ENCODE data around the gene CIDEC. TPM values are rescaled to one million over a fixed set of nuclear protein-coding genes. Genes with fewer than 3 reads are reported as not detected.
"Not testable (repeated sequence)": the region's sequence is repeated elsewhere in the genome, so short reads cannot be mapped to it uniquely, and the experiment has no call there.

The CIDEC gene
- total RNA-seq, 1 donor from 2014 or later: 0.36 TPM

GRCh38 chr3:9861626-9862130 is 18.4 kb downstream of the CIDEC start:
- Histone ChIP-seq H3K36me3 (no peaks in the 10 kb centered on the region), H3K4me1 (peaks cover 23% of the 10 kb centered on the region), H3K4me3 (no peak overlapping the region), H3K9me3 (replicated peaks) (no peaks in the 10 kb centered on the region), H3K27ac (replicated peaks) (no peak overlapping the region), H3K27me3 (ENCODE audit: low read depth) (no peaks in the 10 kb centered on the region)
- intact Hi-C loops (cut with micrococcal nuclease): no loop called here
- TF ChIP-seq CTCF (IDR thresholded peaks at IDR 0.05; ENCODE audit: borderline replicate concordance): no peak
- no peak for DNase-seq

GRCh38 chr3:9861201-9861600 is 18.9 kb downstream of the CIDEC start:
- Histone ChIP-seq H3K4me1 (peaks cover 23% of the 10 kb centered on the region), H3K27me3 (ENCODE audit: low read depth) (no peaks in the 10 kb centered on the region), H3K9me3 (replicated peaks) (no peaks in the 10 kb centered on the region), H3K27ac (replicated peaks) (no peak overlapping the region), H3K36me3 (no peaks in the 10 kb centered on the region), H3K4me3 (no peak overlapping the region)
- no peak for TF ChIP-seq CTCF (IDR thresholded peaks at IDR 0.05; ENCODE audit: borderline replicate concordance)
- intact Hi-C loops (cut with micrococcal nuclease): no loop called here
- no peak for DNase-seq

GRCh38 chr3:9859530-9860025 is 20.5 kb downstream of the CIDEC start:
- Histone ChIP-seq H3K4me1 (peaks cover 17% of the 10 kb centered on the region), H3K9me3 (replicated peaks) (no peaks in the 10 kb centered on the region), H3K36me3 (no peaks in the 10 kb centered on the region), H3K4me3 (no peak overlapping the region), H3K27me3 (ENCODE audit: low read depth) (no peaks in the 10 kb centered on the region), H3K27ac (replicated peaks) (no peak overlapping the region)
- intact Hi-C loops (cut with micrococcal nuclease): no loop called here
- TF ChIP-seq CTCF (IDR thresholded peaks at IDR 0.05; ENCODE audit: borderline replicate concordance): no peak
- no peak for DNase-seq

GRCh38 chr3:9855594-9855993 is 24.5 kb downstream of the CIDEC start:
- Histone ChIP-seq H3K27me3 (ENCODE audit: low read depth) (no peaks in the 10 kb centered on the region), H3K4me3 (no peak overlapping the region), H3K36me3 (no peaks in the 10 kb centered on the region), H3K9me3 (replicated peaks) (no peaks in the 10 kb centered on the region), H3K27ac (replicated peaks) (no peak overlapping the region), H3K4me1 (no peaks in the 10 kb centered on the region)
- no peak for TF ChIP-seq CTCF (IDR thresholded peaks at IDR 0.05; ENCODE audit: borderline replicate concordance)
- DNase-seq: no peak
- intact Hi-C loops (cut with micrococcal nuclease): no loop called here

GRCh38 chr3:9854291-9854940 is 25.6 kb downstream of the CIDEC start:
- H3K4me3 ChIP-seq; H3K27me3 ChIP-seq (ENCODE audit: low read depth); H3K4me1 ChIP-seq; DNase-seq; H3K36me3 ChIP-seq; H3K9me3 ChIP-seq (replicated peaks); H3K27ac ChIP-seq (replicated peaks); intact Hi-C loops (cut with micrococcal nuclease): not testable (repeated sequence)

- intact Hi-C loops (cut with micrococcal nuclease): no loop called here
- Histone ChIP-seq H3K27ac (replicated peaks) (no peak overlapping the region), H3K9me3 (replicated peaks) (no peaks in the 10 kb centered on the region), H3K4me1 (no peaks in the 10 kb centered on the region), H3K4me3 (no peak overlapping the region), H3K27me3 (ENCODE audit: low read depth) (no peaks in the 10 kb centered on the region), H3K36me3 (no peaks in the 10 kb centered on the region)
- no peak for DNase-seq
- no peak for TF ChIP-seq CTCF (IDR thresholded peaks at IDR 0.05; ENCODE audit: borderline replicate concordance)
These were observed 27.5 kb downstream of the CIDEC start for GRCh38 chr3:9852528-9852927.

- H3K36me3 ChIP-seq; H3K4me1 ChIP-seq; H3K27me3 ChIP-seq (ENCODE audit: low read depth); H3K4me3 ChIP-seq; DNase-seq; intact Hi-C loops (cut with micrococcal nuclease); H3K27ac ChIP-seq (replicated peaks); H3K9me3 ChIP-seq (replicated peaks): not testable (repeated sequence)
These were observed 28.1 kb downstream of the CIDEC start for GRCh38 chr3:9851926-9852325.

- H3K4me3 ChIP-seq; H3K27ac ChIP-seq (replicated peaks); H3K4me1 ChIP-seq; H3K36me3 ChIP-seq; H3K9me3 ChIP-seq (replicated peaks); H3K27me3 ChIP-seq (ENCODE audit: low read depth); DNase-seq; intact Hi-C loops (cut with micrococcal nuclease): not testable (repeated sequence)
These were observed 28.7 kb downstream of the CIDEC start for GRCh38 chr3:9851383-9851782.

Data from left ventricle myocardium inferior (tissue), 1 donor.